Osteocyte (in vitro differentiated cells): ENCODE results near the gene NOC4L. TPM values are rescaled to one million over a fixed set of nuclear protein-coding genes. Genes with fewer than 3 reads are reported as not detected.

ENCODE experiments used
- DNase-seq: peaks from one replicate; pipeline ENCODE4 v3.0.0; 2021; ENCODE audit warnings: mixed read lengths; ENCODE audit not compliant: unreplicated experiment; ENCODE audit errors: extremely low spot score
- H3K27ac Mint-ChIP-seq: one replicate; pipeline ENCODE4 v1.8.0; 2021; ENCODE audit warnings: mild to moderate bottlenecking, mixed read lengths; ENCODE audit not compliant: unreplicated experiment
- H3K27me3 Mint-ChIP-seq: one replicate; pipeline ENCODE4 v1.8.0; 2021; ENCODE audit warnings: mixed read lengths; ENCODE audit not compliant: unreplicated experiment
- H3K36me3 Mint-ChIP-seq: one replicate; pipeline ENCODE4 v1.8.0; 2021; ENCODE audit warnings: mixed read lengths; ENCODE audit not compliant: unreplicated experiment
- H3K4me1 Mint-ChIP-seq: one replicate; pipeline ENCODE4 v1.8.0; 2021; ENCODE audit warnings: mixed read lengths; ENCODE audit not compliant: unreplicated experiment
- H3K4me3 Mint-ChIP-seq: one replicate; pipeline ENCODE4 v1.8.0; 2021; ENCODE audit warnings: mild to moderate bottlenecking, moderate library complexity, mixed read lengths; ENCODE audit not compliant: unreplicated experiment
- H3K9me3 Mint-ChIP-seq: one replicate; pipeline ENCODE4 v1.8.0; 2021; ENCODE audit warnings: mixed read lengths; ENCODE audit not compliant: unreplicated experiment
- total RNA-seq: library from RNA; stranded (reverse); gene quantifications from 2 replicates; pipeline ENCODE4 v1.2.1, GENCODE V29; 2021
- TF ChIP-seq, protein P1 (sequence below): fragments of 200-600 bp; sonication (generic); IDR thresholded peaks from 2 replicates; pipeline ENCODE4 v1.5.0; 2021; ENCODE audit warnings: antibody characterized with exemption, mild to moderate bottlenecking, moderate library complexity

The NOC4L gene
- total RNA-seq, 1 donor from 2014 or later = 21.4 TPM

DNA sequence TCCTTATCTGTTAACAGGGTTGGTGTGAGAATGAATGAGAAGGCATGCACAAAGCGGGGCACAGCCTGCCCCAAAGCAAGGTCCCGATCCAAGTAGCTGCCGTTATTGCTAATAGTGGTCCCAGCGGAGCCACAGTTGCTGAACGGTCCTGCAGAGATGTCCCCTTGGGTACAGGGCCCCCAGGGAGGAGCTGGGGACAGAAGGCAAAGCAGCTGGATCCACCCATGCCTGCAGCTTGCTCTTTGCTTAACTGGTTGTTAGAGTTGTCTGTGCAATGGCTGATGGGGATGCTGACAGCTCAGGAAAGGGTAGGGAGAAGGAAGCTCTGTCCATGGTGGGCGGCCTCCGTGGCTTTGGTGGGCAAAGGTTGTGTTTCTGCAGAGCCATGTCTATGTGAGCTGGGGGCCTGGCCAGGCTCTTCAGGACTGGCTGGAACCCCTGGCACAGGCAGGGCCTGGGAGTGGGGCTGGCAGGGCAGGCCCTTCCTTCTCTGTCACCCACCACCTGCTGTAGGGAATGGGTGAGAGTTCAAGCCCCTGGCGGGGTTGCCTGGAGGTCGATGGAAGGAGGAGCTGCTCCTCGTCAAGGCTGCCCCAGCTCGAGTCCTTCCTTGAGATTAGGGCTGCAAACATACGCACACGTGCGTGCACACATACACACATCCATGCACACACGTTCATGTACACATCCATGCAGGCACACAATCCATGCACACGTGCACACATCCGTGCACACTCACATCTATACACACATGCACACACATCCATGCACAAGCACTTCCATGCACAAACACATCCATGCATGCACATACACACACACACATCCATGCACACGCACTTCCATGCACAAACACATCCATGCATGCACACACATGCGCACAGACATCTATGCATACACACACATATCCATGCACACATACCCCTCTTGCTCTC, 35.4 kb downstream of the NOC4L start:
- Mint-ChIP-seq H3K4me3 (no peak overlapping the region), H3K27me3 (peaks cover 45% of the 10 kb centered on the region), H3K9me3 (no peaks in the 10 kb centered on the region), H3K27ac (no peak overlapping the region), H3K36me3 (no peaks in the 10 kb centered on the region), H3K4me1 (no peaks in the 10 kb centered on the region)
- DNase-seq = no peak
- TF ChIP-seq, protein P1, sequence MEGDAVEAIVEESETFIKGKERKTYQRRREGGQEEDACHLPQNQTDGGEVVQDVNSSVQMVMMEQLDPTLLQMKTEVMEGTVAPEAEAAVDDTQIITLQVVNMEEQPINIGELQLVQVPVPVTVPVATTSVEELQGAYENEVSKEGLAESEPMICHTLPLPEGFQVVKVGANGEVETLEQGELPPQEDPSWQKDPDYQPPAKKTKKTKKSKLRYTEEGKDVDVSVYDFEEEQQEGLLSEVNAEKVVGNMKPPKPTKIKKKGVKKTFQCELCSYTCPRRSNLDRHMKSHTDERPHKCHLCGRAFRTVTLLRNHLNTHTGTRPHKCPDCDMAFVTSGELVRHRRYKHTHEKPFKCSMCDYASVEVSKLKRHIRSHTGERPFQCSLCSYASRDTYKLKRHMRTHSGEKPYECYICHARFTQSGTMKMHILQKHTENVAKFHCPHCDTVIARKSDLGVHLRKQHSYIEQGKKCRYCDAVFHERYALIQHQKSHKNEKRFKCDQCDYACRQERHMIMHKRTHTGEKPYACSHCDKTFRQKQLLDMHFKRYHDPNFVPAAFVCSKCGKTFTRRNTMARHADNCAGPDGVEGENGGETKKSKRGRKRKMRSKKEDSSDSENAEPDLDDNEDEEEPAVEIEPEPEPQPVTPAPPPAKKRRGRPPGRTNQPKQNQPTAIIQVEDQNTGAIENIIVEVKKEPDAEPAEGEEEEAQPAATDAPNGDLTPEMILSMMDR = no peak

GRCh38 chr12:132180648-132181546, 36.6 kb downstream of the NOC4L start:
- TF ChIP-seq, protein P1 = no peak
- Mint-ChIP-seq H3K4me1 (no peaks in the 10 kb centered on the region), H3K9me3 (no peaks in the 10 kb centered on the region), H3K27me3 (peaks cover 54% of the 10 kb centered on the region), H3K27ac (no peak overlapping the region), H3K4me3 (no peak overlapping the region), H3K36me3 (no peaks in the 10 kb centered on the region)
- DNase-seq = no peak

GRCh38 chr12:132181570-132182200, 37.4 kb downstream of the NOC4L start:
- Mint-ChIP-seq H3K36me3 (no peaks in the 10 kb centered on the region), H3K4me1 (peaks cover 1% of the 10 kb centered on the region), H3K9me3 (no peaks in the 10 kb centered on the region), H3K4me3 (no peak overlapping the region), H3K27me3 (peaks cover 61% of the 10 kb centered on the region), H3K27ac (no peak overlapping the region)
- TF ChIP-seq, protein P1 = no peak
- DNase-seq = no peak

DNA sequence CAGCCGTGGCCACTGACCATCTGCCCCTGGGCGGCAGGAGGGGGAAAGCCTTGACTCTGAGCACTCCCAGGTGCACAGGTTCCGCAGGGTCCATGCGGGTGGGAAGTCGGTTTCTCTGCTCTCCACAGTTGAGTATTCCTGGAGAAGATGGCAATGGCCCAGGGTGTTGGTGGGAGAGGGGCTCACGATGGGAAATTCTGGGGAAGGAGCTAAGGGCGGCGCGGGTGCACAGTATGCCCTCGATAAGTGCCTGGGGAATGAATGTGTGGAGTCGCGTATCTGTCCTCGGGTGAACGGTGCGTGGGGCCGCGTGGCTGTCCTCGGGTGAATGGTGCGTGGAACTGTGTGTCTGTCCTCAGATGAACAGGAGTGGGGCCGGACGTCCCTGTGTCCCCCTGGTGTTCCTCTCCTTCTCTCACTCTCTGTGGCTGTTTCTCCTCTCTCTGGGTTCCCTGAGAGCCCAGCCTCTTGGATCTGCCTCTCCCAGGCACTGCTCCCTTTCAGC, 38.0 kb downstream of the NOC4L start:
- Mint-ChIP-seq H3K4me1 (peaks cover 1% of the 10 kb centered on the region), H3K27me3 (peaks cover 60% of the 10 kb centered on the region), H3K4me3 (no peak overlapping the region), H3K27ac (no peak overlapping the region), H3K36me3 (no peaks in the 10 kb centered on the region), H3K9me3 (no peaks in the 10 kb centered on the region)
- no peak for DNase-seq
- TF ChIP-seq, protein P1 = no peak
